GM18505 (cell line): ENCODE measurements around the gene ADPRHL1.
"Not testable (repeated sequence)": the region's sequence is repeated elsewhere in the genome, so short reads cannot be mapped to it uniquely, and the experiment has no call there.

Experiments
- ATAC-seq: cut with Tn5 transposase; IDR thresholded peaks from one replicate; pipeline ENCODE4 v1.9.1; 2021; ENCODE audit not compliant: unreplicated experiment
- POLR2A ChIP-seq: IDR thresholded peaks from 4 replicates; pipeline ENCODE4 v1.6.1; 2011; ENCODE audit warnings: borderline replicate concordance; ENCODE audit not compliant: insufficient read depth, insufficient read length; ENCODE audit errors: extremely low read depth

The ADPRHL1 gene

GRCh38 chr13:113371061-113371460, 82.2 kb downstream of the ADPRHL1 start:
- ATAC-seq, result no peak
- TF ChIP-seq POLR2A, result no peak

GRCh38 chr13:113369881-113370280, 83.4 kb downstream of the ADPRHL1 start:
- no peak for TF ChIP-seq POLR2A
- ATAC-seq, result no peak

GRCh38 chr13:113369189-113369588, 84.1 kb downstream of the ADPRHL1 start:
- ATAC-seq, result no peak

GRCh38 chr13:113368353-113368752, 84.9 kb downstream of the ADPRHL1 start:
- not testable (repeated sequence) for ATAC-seq

More at GRCh38 chr13:113369189-113369588, 84.1 kb downstream of the ADPRHL1 start:
- TF ChIP-seq POLR2A, result no peak

GRCh38 chr13:113367771-113368170, 85.5 kb downstream of the ADPRHL1 start:
- no peak for ATAC-seq
- TF ChIP-seq POLR2A, result no peak

- no peak for ATAC-seq
- TF ChIP-seq POLR2A, result no peak
These were observed 86.2 kb downstream of the ADPRHL1 start for GRCh38 chr13:113367020-113367560.

- ATAC-seq, result no peak
- no peak for TF ChIP-seq POLR2A
These were observed 87.2 kb downstream of the ADPRHL1 start for GRCh38 chr13:113365971-113366588.

GRCh38 chr13:113365583-113365970, 87.7 kb downstream of the ADPRHL1 start:
- TF ChIP-seq POLR2A, result no peak
- ATAC-seq, result no peak

- no peak for ATAC-seq
- TF ChIP-seq POLR2A, result no peak
These were observed 88.2 kb downstream of the ADPRHL1 start for GRCh38 chr13:113364901-113365582.

- no peak for ATAC-seq
- no peak for TF ChIP-seq POLR2A
These were observed 88.9 kb downstream of the ADPRHL1 start for GRCh38 chr13:113364311-113364889.

GRCh38 chr13:113361406-113361805, 91.9 kb downstream of the ADPRHL1 start:
- no peak for TF ChIP-seq POLR2A
- ATAC-seq, result no peak

- no peak for ATAC-seq
- TF ChIP-seq POLR2A, result no peak
These were observed 92.8 kb downstream of the ADPRHL1 start for GRCh38 chr13:113360446-113360845.

GRCh38 chr13:113359571-113359970, 93.7 kb downstream of the ADPRHL1 start:
- ATAC-seq, result no peak
- TF ChIP-seq POLR2A, result no peak

GRCh38 chr13:113358653-113359190, 94.6 kb downstream of the ADPRHL1 start:
- TF ChIP-seq POLR2A, result no peak
- no peak for ATAC-seq
